Left lung (tissue), 10 donors: ENCODE results near the gene LRMDA. TPM values are rescaled to one million over a fixed set of nuclear protein-coding genes. Genes with fewer than 3 reads are reported as not detected.

ENCODE experiments used
- ATAC-seq: fragments of 200-7000 bp; cut with Tn5 transposase; one replicate; pipeline ENCODE4 v1.9.1; 2020; ENCODE audit warnings: moderate library complexity
- DNase-seq, 4 donors: peaks; one replicate each; pipeline ENCODE4 v3.0.0-alpha.2; 2013 to 2020
- H3K27ac ChIP-seq, 2 donors: fragments of 200-600 bp; sonication (generic) in 1 of 2; one replicate each; pipeline versions ENCODE4 v1.5.0 to v1.8.0; 2020 to 2021
- H3K27me3 ChIP-seq, 2 donors: fragments of 200-600 bp; sonication (generic) in 1 of 2; one replicate each; pipeline versions ENCODE4 v1.5.0 to v1.8.0; 2020 to 2021
- H3K36me3 ChIP-seq, 2 donors: fragments of 200-600 bp; sonication (generic) in 1 of 2; one replicate each; pipeline versions ENCODE4 v1.5.0 to v1.8.0; 2020 to 2021
- H3K4me1 ChIP-seq, 2 donors: fragments of 200-600 bp; one replicate each; pipeline ENCODE4 v1.8.0; 2021
- H3K4me3 ChIP-seq, 2 donors: fragments of 200-600 bp; sonication (generic) in 1 of 2; one replicate each; pipeline versions ENCODE4 v1.5.0 to v1.8.0; 2020 to 2021; ENCODE audit warnings: mild to moderate bottlenecking in 1 of 2
- H3K9me3 ChIP-seq, 2 donors: fragments of 200-600 bp; sonication (generic) in 1 of 2; one replicate each; pipeline versions ENCODE4 v1.5.0 to v1.8.0; 2020 to 2021
- CTCF ChIP-seq, 2 donors: fragments of 200-600 bp; sonication (generic) in 1 of 2; IDR thresholded peaks; one replicate each; pipeline versions ENCODE4 v1.5.0 to v1.8.0; 2021; ENCODE audit warnings: antibody characterized with exemption in 2 of 2
- intact Hi-C, 2 donors: fragments of 100-400 bp; cut with DNase I; formaldehyde crosslinking; loops; one replicate each; pipeline versions ENCODE4 v1.11.2 to v1.14.2; 2022
- polyA plus RNA-seq, 6 donors: library from polyadenylated mRNA; unstranded; fragments of 120-200 nt; gene quantifications; one replicate each; pipeline ENCODE4 v1.2.1, GENCODE V29; 2013; ENCODE audit not compliant: insufficient read length in 6 of 6
- total RNA-seq, 2 donors: library from RNA; stranded (reverse); fragmentation: NEBNext Ultra II Directional; extraction: Animal tissue kit (Norgen Biotek cat#: 25700); gene quantifications; one replicate each; pipeline ENCODE4 v1.2.1, GENCODE V29; 2021
- donor health status: DM: no; HTN: yes; CAD: no.
- donor health status: DM: no; HTN: no; CAD: no.

The LRMDA gene
- total and polyA plus RNA-seq, 8 donors: 13.9 to 23.6 (median 18.7) TPM

GRCh38 chr10:75720157-75720556 is 288.7 kb downstream of the LRMDA start:
- ATAC-seq (no peak), DNase-seq (no peak)
- no peak for TF ChIP-seq CTCF (IDR thresholded peaks at IDR 0.05)
- Histone ChIP-seq H3K4me1 (no peaks in the 10 kb centered on the region), H3K36me3 (no peaks in the 10 kb centered on the region), H3K4me3 (no peak overlapping the region), H3K27ac (no peak overlapping the region), H3K27me3 (no peaks in the 10 kb centered on the region), H3K9me3 (no peaks in the 10 kb centered on the region)
- intact Hi-C loops: no loop called here

GRCh38 chr10:75722020-75722419 is 290.6 kb downstream of the LRMDA start:
- Histone ChIP-seq H3K27me3 (no peaks in the 10 kb centered on the region), H3K4me3 (no peak overlapping the region), H3K9me3 (no peaks in the 10 kb centered on the region), H3K27ac (no peak overlapping the region), H3K36me3 (no peaks in the 10 kb centered on the region), H3K4me1 (no peaks in the 10 kb centered on the region)
- intact Hi-C loops: no loop called here
- DNase-seq (no peak), ATAC-seq (no peak)
- TF ChIP-seq CTCF (IDR thresholded peaks at IDR 0.05): no peak

- no peaks in the 10 kb centered on the region for H3K27me3 ChIP-seq
- H3K4me3 ChIP-seq: no peak overlapping the region
- H3K36me3 ChIP-seq: no peaks in the 10 kb centered on the region
- no peaks in the 10 kb centered on the region for H3K9me3 ChIP-seq
- DNase-seq: no peak
- no peak for ATAC-seq
- no peak for TF ChIP-seq CTCF (IDR thresholded peaks at IDR 0.05)
- H3K27ac ChIP-seq: no peak overlapping the region
- H3K4me1 ChIP-seq: no peaks in the 10 kb centered on the region
- intact Hi-C loops: no loop called here
Measured at GRCh38 chr10:75722609-75723008, 291.2 kb downstream of the LRMDA start.

GRCh38 chr10:75723319-75723980 is 292.0 kb downstream of the LRMDA start:
- no peak overlapping the region for H3K4me3 ChIP-seq
- no peak for DNase-seq
- no peaks in the 10 kb centered on the region for H3K27me3 ChIP-seq
- no peak for TF ChIP-seq CTCF (IDR thresholded peaks at IDR 0.05)
- no peaks in the 10 kb centered on the region for H3K36me3 ChIP-seq
- intact Hi-C loops: no loop called here
- H3K9me3 ChIP-seq: no peaks in the 10 kb centered on the region
- H3K4me1 ChIP-seq: no peaks in the 10 kb centered on the region
- no peak for ATAC-seq
- peak overlapping the region in 1 of 2 donors; percentile 59 for H3K27ac ChIP-seq

GRCh38 chr10:75724047-75724446 is 292.6 kb downstream of the LRMDA start:
- Histone ChIP-seq H3K9me3 (no peaks in the 10 kb centered on the region), H3K4me1 (no peaks in the 10 kb centered on the region), H3K36me3 (no peaks in the 10 kb centered on the region), H3K27ac (peak overlapping the region in 1 of 2 donors; percentile 31), H3K4me3 (no peak overlapping the region), H3K27me3 (no peaks in the 10 kb centered on the region)
- intact Hi-C loops: no loop called here
- TF ChIP-seq CTCF (IDR thresholded peaks at IDR 0.05): no peak
- DNase-seq (no peak), ATAC-seq (no peak)
